Uterus (tissue), 4 donors: ENCODE data around the gene ITGAD. TPM values are rescaled to one million over a fixed set of nuclear protein-coding genes. Genes with fewer than 3 reads are reported as not detected.

Source experiments
- DNase-seq, 2 donors: peaks; one replicate each; pipeline ENCODE4 v3.0.0-alpha.2; 2019 to 2020
- H3K27ac ChIP-seq, 2 donors: fragments of 200-600 bp; sonication (generic); 1 replicate in 1 of 2; 2 replicates in 1 of 2; pipeline ENCODE4 v1.5.1; 2016 to 2018
- H3K27me3 ChIP-seq, 2 donors: fragments of 200-600 bp; sonication (generic); one replicate each; pipeline ENCODE4 v1.5.1; 2018 to 2019; ENCODE audit warnings: control low read depth in 1 of 2
- H3K36me3 ChIP-seq, 2 donors: fragments of 200-600 bp; sonication (generic); one replicate each; pipeline ENCODE4 v1.5.1; 2019; ENCODE audit warnings: control low read depth in 1 of 2
- H3K4me1 ChIP-seq, 2 donors: fragments of 200-600 bp; sonication (generic); one replicate each; pipeline ENCODE4 v1.5.1; 2018 to 2019; ENCODE audit warnings: control low read depth in 1 of 2
- H3K4me3 ChIP-seq, 2 donors: fragments of 200-600 bp; sonication (generic); 1 replicate in 1 of 2; 2 replicates in 1 of 2; pipeline ENCODE4 v1.5.1; 2018 to 2019; ENCODE audit warnings: mild to moderate bottlenecking in 1 of 2
- H3K9me3 ChIP-seq, 2 donors: fragments of 200-600 bp; sonication (generic); one replicate each; pipeline ENCODE4 v1.5.1; 2019; ENCODE audit warnings: control low read depth in 1 of 2
- POLR2A ChIP-seq, 2 donors: fragments of 450-650 bp; IDR thresholded peaks; one replicate each; pipeline ENCODE4 v1.6.1; 2016; ENCODE audit warnings: antibody characterized with exemption in 2 of 2, mild to moderate bottlenecking in 1 of 2, moderate library complexity in 1 of 2
- intact Hi-C: fragments of 100-400 bp; cut with DNase I; formaldehyde crosslinking; loops from one replicate; pipeline ENCODE4 v1.15.1; 2023; ENCODE audit warnings: low total_unique reads
- total RNA-seq, 4 donors: library from RNA; depleted of rRNA in 3 of 4; stranded (reverse); fragments of >200 nt in 3 of 4; gene quantifications; one replicate each; pipeline versions ENCODE4 v1.1.0 to v1.2.4, GENCODE V29; 2014 to 2023
- TF ChIP-seq, protein P1 (sequence below), 4 experiments: fragments of 200-600 bp in 2 of 4; fragments of 450-650 bp in 2 of 4; sonication (generic) in 2 of 4; IDR thresholded peaks; one replicate each; pipeline ENCODE4 v1.5.1; 2016 to 2019; ENCODE audit warnings: antibody characterized with exemption in 4 of 4, mild to moderate bottlenecking in 2 of 4, moderate library complexity in 1 of 4
- donor health status: DM: yes; HTN: yes; CAD: no.

ITGAD gene
- total RNA-seq, 4 donors from 2014 or later = 0.12 TPM; not detected in 3

DNA sequence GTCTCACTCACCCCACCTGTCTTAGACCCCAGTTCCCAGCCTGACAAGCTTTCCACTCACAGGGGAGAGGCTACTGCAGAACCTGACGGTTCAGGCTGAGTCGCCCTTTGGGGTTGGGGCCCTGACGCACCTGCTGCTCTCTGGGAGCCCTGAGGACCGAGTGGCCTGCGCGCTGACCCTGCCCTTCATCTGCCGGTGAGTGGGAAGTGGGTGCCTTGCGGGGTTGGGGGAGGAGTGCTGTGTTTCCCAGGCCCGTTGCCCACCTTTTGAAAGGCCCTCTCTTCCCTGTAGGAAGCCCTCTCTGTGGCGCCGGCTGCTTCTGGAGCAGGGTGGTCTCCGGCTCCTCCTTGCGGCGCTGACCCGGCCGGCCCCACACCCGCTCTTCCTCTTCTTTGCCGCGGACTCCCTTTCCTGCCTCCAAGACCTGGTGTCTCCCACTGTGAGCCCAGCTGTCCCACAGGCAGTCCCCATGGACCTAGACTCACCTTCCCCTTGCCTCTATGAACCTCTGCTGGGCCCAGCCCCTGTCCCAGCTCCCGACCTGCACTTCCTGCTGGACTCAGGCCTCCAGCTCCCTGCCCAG, 72.7 kb downstream of the ITGAD start:
- TF ChIP-seq POLR2A (IDR thresholded peaks at IDR 0.05) = no peak
- TF ChIP-seq, protein P1, sequence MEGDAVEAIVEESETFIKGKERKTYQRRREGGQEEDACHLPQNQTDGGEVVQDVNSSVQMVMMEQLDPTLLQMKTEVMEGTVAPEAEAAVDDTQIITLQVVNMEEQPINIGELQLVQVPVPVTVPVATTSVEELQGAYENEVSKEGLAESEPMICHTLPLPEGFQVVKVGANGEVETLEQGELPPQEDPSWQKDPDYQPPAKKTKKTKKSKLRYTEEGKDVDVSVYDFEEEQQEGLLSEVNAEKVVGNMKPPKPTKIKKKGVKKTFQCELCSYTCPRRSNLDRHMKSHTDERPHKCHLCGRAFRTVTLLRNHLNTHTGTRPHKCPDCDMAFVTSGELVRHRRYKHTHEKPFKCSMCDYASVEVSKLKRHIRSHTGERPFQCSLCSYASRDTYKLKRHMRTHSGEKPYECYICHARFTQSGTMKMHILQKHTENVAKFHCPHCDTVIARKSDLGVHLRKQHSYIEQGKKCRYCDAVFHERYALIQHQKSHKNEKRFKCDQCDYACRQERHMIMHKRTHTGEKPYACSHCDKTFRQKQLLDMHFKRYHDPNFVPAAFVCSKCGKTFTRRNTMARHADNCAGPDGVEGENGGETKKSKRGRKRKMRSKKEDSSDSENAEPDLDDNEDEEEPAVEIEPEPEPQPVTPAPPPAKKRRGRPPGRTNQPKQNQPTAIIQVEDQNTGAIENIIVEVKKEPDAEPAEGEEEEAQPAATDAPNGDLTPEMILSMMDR (IDR thresholded peaks at IDR 0.05) = no peak
- DNase-seq = no peak
- H3K27ac ChIP-seq = no peak overlapping the region
- H3K4me3 ChIP-seq = no peak overlapping the region
- H3K27me3 ChIP-seq = no peaks in the 10 kb centered on the region
- H3K4me1 ChIP-seq = peaks cover under 1 to 3% of the 10 kb centered on the region in 2 donors
- no peaks in the 10 kb centered on the region for H3K36me3 ChIP-seq
- H3K9me3 ChIP-seq = no peaks in the 10 kb centered on the region
- intact Hi-C loops = no loop called here

DNA sequence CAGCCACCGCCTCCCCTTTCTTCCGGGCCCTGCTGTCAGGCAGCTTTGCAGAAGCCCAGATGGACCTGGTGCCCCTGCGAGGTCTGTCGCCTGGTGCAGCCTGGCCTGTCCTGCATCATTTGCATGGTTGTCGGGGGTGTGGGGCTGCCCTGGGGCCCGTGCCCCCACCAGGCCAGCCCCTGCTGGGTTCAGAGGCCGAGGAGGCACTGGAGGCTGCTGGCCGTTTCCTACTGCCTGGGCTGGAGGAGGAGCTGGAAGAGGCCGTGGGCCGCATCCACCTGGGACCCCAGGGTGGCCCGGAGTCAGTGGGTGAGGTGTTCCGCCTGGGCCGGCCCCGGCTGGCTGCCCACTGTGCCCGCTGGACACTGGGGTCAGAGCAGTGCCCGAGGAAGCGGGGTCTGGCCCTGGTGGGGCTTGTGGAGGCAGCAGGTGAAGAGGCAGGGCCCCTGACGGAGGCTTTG, 73.3 kb downstream of the ITGAD start:
- no peak overlapping the region for H3K27ac ChIP-seq
- H3K27me3 ChIP-seq = no peaks in the 10 kb centered on the region
- H3K4me1 ChIP-seq = peaks cover 6 to 7% of the 10 kb centered on the region in 2 donors
- H3K9me3 ChIP-seq = no peaks in the 10 kb centered on the region
- no peak for TF ChIP-seq POLR2A (IDR thresholded peaks at IDR 0.05)
- TF ChIP-seq, protein P1 (IDR thresholded peaks at IDR 0.05) = no peak
- intact Hi-C loops = no loop called here
- H3K4me3 ChIP-seq = no peak overlapping the region
- H3K36me3 ChIP-seq = no peaks in the 10 kb centered on the region
- no peak for DNase-seq

DNA sequence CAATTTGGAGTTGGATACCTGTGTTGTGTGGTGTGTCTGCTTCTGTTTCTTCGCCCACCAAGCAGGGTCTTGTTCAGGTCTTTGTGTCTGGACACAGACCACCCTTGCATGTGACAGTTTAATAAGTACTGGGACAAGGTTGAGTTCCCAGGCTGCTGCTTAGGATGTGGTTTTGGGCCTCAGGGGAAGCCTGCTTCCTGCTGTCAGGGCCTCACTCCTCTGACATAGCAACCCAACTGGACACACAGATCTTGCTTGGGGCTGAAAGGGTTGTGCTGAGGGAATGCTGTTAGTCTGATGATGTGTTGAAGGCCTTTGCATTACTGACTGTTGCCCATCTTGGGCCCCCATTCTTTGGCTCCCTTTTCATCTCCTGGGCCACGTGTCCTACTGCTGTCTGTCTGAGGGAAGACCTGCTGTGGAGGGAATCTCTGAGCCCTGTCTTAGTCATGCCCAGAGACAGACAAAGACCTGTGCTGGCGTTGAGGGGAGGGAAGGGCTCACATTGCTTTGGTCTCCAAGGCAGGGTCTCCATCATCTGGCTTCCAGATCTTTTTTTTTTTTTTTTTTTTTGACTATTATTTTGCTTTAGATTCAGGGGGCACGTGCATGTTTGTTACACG, 74.1 kb downstream of the ITGAD start:
- TF ChIP-seq POLR2A (IDR thresholded peaks at IDR 0.05) = no peak
- peaks cover 6 to 7% of the 10 kb centered on the region in 2 donors for H3K4me1 ChIP-seq
- no peaks in the 10 kb centered on the region for H3K36me3 ChIP-seq
- H3K4me3 ChIP-seq = no peak overlapping the region
- DNase-seq = no peak
- H3K27ac ChIP-seq = no peak overlapping the region
- H3K27me3 ChIP-seq = no peaks in the 10 kb centered on the region
- no peaks in the 10 kb centered on the region for H3K9me3 ChIP-seq
- intact Hi-C loops = no loop called here

DNA sequence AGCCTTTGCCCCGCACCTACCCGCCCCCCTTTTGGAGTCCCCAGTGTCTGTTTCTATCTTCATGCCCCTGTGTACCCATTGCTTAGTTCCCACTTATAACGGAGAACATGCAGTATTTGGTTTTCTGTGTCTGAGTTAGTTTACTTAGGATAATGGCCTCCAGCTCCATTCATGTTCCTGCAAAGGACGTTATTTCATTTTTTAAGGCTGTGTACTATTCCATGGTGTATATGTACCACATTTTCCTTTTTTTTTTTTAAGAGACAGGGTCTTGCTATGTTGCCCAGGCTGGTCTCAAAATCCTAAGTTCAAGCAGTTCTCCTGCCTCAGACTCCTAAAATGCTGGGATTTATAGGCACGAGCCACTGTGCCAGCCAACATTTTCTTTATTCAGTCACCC, 74.7 kb downstream of the ITGAD start:
- Histone ChIP-seq H3K4me3 (no peak overlapping the region), H3K36me3 (no peaks in the 10 kb centered on the region), H3K27ac (no peak overlapping the region), H3K27me3 (no peaks in the 10 kb centered on the region), H3K4me1 (peaks cover 6 to 7% of the 10 kb centered on the region in 2 donors), H3K9me3 (no peaks in the 10 kb centered on the region)
- TF ChIP-seq, protein P1 (IDR thresholded peaks at IDR 0.05) = no peak
- no peak for TF ChIP-seq POLR2A (IDR thresholded peaks at IDR 0.05)
- no peak for DNase-seq
- intact Hi-C loops = no loop called here

DNA sequence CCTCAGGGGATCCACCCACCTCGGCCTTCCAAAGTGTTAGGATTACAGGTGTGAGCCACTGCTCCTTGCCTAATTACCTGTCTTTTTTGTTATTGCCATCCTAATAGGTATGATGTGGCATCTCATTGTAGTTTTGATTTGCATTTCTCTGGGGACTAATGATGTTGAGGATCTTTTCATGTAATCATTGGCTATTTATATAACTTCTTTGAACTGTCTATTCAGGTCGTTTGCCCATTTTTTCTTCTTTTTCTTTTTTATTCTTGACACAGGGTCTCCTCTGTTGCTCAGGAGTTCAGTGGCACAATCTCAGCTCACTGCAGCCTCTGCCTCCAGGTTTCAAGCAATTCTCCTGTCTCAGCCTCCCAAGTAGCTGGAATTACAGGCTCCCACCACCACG, 77.5 kb downstream of the ITGAD start:
- H3K27me3 ChIP-seq = no peaks in the 10 kb centered on the region
- H3K4me1 ChIP-seq = peaks cover 7 to 18% of the 10 kb centered on the region in 2 donors
- DNase-seq = no peak
- H3K36me3 ChIP-seq = no peaks in the 10 kb centered on the region
- TF ChIP-seq, protein P1 (IDR thresholded peaks at IDR 0.05) = no peak
- no peak for TF ChIP-seq POLR2A (IDR thresholded peaks at IDR 0.05)
- H3K9me3 ChIP-seq = no peaks in the 10 kb centered on the region
- peak overlapping the region; percentile 99 to 100 for H3K27ac ChIP-seq
- no peak overlapping the region for H3K4me3 ChIP-seq
- intact Hi-C loops = no loop called here
